NB4 (cell line): ENCODE results near the gene ELK3.

ENCODE experiments used
- DNase-seq: peaks from one replicate; pipeline ENCODE4 v3.0.0; 2010; ENCODE audit warnings: low read depth
- H3K4me3 ChIP-seq: one replicate; pipeline ENCODE4 v1.5.1; 2011; ENCODE audit warnings: mild to moderate bottlenecking, low read depth, low read length, moderate library complexity
- MYC ChIP-seq: IDR thresholded peaks from 2 replicates; pipeline ENCODE4 v1.6.1; 2011; ENCODE audit warnings: low read depth, low read length
- POLR2A ChIP-seq: IDR thresholded peaks from 2 replicates; pipeline ENCODE4 v1.6.1; 2011; ENCODE audit warnings: mild to moderate bottlenecking; ENCODE audit not compliant: insufficient read length; ENCODE audit errors: extremely low read depth
- TF ChIP-seq, protein P1 (sequence below): IDR thresholded peaks from 2 replicates; pipeline ENCODE4 v1.6.1; 2011; ENCODE audit warnings: low read depth, low read length
- TF ChIP-seq, protein P2 (sequence below): IDR thresholded peaks from one replicate; pipeline ENCODE4 v1.5.1; 2012; ENCODE audit warnings: low read depth, low read length

ELK3 gene

DNA sequence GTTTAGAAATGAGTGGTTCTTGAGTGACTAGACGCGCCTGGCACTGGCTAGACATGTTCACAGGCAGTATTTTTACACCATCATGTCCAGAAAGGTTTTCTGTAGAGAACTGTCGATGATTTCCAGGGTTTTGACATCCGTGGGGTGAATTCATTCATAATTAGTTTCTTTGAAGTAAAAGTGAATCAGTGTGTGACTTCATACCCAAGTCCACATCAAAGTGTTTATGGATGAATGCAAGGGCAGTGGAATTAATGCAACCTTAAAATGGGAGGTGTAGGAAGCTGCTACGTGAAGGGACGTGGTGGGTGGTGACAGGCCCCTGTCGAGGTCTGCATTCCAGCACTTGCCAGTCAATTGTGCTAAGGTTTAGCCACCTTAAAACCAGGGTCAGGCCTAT, 38.4 kb upstream of the ELK3 start:
- DNase-seq: no peak
- H3K4me3 ChIP-seq: no peak overlapping the region
- TF ChIP-seq POLR2A (no peak), MYC (no peak)
- TF ChIP-seq, protein P1, sequence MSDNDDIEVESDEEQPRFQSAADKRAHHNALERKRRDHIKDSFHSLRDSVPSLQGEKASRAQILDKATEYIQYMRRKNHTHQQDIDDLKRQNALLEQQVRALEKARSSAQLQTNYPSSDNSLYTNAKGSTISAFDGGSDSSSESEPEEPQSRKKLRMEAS: no peak

DNA sequence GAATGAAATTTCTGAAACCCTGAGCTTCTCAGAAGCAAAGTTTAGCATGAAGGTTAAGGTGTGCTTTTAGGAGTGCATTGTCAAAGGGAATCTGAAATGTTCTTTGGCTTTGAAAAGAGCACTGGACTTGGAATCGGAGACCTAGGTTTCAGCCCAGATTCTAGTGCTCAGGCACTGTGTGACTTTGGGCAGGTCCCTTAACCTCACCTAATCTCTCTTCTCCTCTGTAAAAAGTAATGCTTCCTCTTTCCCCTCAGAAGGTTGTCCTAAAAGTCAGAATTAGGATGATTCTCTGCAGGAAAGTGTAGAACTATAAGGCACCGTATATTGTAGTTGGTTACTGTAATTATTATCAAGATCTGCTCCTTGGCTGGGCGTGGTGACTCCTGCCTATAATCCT, 38.0 kb upstream of the ELK3 start:
- no peak overlapping the region for H3K4me3 ChIP-seq
- no peak for DNase-seq
- TF ChIP-seq POLR2A (no peak), MYC (no peak)
- TF ChIP-seq, protein P2, sequence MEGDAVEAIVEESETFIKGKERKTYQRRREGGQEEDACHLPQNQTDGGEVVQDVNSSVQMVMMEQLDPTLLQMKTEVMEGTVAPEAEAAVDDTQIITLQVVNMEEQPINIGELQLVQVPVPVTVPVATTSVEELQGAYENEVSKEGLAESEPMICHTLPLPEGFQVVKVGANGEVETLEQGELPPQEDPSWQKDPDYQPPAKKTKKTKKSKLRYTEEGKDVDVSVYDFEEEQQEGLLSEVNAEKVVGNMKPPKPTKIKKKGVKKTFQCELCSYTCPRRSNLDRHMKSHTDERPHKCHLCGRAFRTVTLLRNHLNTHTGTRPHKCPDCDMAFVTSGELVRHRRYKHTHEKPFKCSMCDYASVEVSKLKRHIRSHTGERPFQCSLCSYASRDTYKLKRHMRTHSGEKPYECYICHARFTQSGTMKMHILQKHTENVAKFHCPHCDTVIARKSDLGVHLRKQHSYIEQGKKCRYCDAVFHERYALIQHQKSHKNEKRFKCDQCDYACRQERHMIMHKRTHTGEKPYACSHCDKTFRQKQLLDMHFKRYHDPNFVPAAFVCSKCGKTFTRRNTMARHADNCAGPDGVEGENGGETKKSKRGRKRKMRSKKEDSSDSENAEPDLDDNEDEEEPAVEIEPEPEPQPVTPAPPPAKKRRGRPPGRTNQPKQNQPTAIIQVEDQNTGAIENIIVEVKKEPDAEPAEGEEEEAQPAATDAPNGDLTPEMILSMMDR: no peak
- TF ChIP-seq, protein P1: no peak

DNA sequence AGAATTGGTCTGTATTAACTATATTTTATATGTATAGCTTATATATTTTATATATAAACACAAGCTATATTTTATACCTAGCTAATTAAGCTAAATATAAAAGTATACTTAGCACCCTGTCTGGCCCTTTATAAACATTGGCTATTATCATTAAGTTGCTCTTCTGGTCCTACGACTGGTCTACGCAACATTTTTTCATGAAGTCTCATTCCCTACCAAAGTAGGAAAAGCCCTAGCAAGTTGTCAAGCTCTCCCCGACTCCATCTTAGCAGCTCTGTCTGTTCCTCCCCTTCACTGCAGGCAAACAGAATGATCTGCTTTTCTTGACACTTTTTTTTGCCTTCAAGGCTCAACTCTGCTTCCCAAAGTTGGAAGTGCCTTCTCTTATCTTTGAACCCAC, 36.7 kb upstream of the ELK3 start:
- H3K4me3 ChIP-seq: no peak overlapping the region
- TF ChIP-seq MYC: no peak
- TF ChIP-seq, protein P2: no peak
- no peak for TF ChIP-seq POLR2A
- TF ChIP-seq, protein P1: no peak
- no peak for DNase-seq

DNA sequence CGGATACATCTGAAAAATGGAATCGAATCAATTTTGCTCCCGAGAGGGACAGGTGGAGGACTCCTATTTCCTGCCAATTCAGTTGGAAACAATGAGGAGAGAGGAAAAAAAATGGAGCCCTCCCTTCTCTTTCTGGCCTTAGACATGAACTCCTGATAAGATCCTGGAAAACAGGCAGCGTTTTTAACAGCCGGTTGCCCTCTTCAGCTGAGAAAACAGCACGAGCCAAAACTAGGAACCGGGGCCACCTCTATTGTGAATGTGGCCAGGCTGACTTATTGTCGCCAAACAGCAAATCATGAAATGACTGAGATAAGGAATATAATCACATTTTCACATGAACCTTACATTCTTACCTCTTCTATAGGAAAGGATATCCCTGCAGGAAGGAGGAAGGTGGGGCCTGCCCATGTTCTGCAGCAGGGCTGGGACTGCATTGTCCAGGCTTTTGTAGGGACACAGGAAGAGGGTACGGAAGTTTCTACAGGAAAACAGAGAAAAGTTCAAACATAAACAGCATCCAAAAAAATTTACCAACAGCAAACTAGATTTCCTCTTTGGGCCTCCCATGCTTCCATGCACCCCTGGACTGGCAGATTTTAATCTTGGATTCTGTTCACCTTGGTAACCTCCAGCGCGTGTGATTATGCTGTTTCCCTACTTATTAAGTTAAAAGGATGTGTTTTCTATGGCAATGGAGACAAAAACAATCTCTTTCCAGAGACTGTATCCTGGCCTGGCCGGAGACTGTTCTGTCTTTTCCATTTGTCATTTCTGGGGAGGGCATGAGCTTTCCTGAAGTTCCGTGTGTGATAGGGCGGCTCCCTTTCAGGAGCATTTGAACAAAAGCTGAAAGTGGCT, 29.0 kb upstream of the ELK3 start:
- no peak overlapping the region for H3K4me3 ChIP-seq
- TF ChIP-seq, protein P1: no peak
- TF ChIP-seq MYC (no peak), POLR2A (no peak)
- TF ChIP-seq, protein P2: no peak
- DNase-seq: no peak

DNA sequence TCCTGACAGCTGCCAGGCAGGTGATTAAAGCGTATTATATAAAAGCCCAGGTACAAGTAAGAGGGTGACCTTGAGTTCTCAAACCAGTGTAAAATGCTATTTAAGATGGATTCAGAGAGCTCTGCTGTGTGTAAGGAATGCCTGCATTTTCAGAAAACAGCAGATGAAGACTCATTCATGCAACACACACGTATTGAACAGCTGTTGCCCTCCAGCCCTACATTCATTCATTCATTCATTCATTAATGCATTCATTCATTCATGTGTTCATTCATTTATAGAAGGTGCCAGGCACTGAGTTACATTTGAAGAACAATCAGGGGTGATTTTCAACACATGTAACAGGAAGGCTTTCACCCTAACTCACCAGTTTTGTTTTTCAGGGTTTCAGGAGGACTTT, 27.4 kb upstream of the ELK3 start:
- no peak overlapping the region for H3K4me3 ChIP-seq
- no peak for DNase-seq
- no peak for TF ChIP-seq POLR2A
- TF ChIP-seq, protein P1: no peak
- no peak for TF ChIP-seq MYC

DNA sequence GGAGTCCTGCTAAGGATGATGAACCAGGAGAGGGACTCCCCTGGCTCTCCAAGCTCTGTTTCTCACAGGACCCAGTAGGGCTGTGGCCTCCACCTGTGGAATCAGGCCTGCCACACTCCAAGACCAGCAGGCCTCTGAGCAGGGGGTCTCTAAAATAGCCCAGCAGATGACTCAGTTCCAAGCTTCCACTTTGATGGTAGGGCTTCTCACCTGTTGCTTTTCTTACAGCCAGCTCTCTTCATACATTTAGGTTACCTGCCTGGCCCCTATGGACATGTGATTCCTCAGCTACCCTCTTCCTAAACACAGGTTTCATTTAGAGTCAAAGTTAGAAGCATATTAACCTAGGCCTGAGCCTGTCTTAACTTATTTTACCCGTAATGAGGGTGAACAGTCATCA, 26.7 kb upstream of the ELK3 start:
- DNase-seq: no peak
- TF ChIP-seq, protein P2: no peak
- TF ChIP-seq MYC: no peak
- no peak for TF ChIP-seq POLR2A
- TF ChIP-seq, protein P1: no peak
- no peak overlapping the region for H3K4me3 ChIP-seq
